Sigmoid colon (tissue), 7 donors: Measurements from ENCODE around the gene NME8. TPM values are rescaled to one million over a fixed set of nuclear protein-coding genes. Genes with fewer than 3 reads are reported as not detected.
A peak's percentile ranks its signal among the peaks of the same experiment; 100 is the strongest.

Experiments
- DNase-seq: peaks from one replicate; pipeline ENCODE4 v3.0.0-alpha.2; 2019
- H3K27ac ChIP-seq, 4 donors: fragments of 200-600 bp; sonication (generic); one replicate each; pipeline ENCODE4 v1.5.1; 2016 to 2019; ENCODE audit warnings: mild to moderate bottlenecking in 1 of 4
- H3K27me3 ChIP-seq, 3 donors: fragments of 200-600 bp; sonication (generic); one replicate each; pipeline ENCODE4 v1.5.1; 2019; ENCODE audit warnings: mild to moderate bottlenecking in 1 of 3
- H3K36me3 ChIP-seq, 4 donors: fragments of 200-600 bp; sonication (generic); one replicate each; pipeline ENCODE4 v1.5.1; 2016 to 2019
- H3K4me1 ChIP-seq, 4 donors: fragments of 200-600 bp; sonication (generic); one replicate each; pipeline ENCODE4 v1.5.1; 2017 to 2019
- H3K4me3 ChIP-seq, 4 donors: fragments of 200-600 bp; sonication (generic); one replicate each; pipeline ENCODE4 v1.5.1; 2017 to 2019; ENCODE audit warnings: mild to moderate bottlenecking in 2 of 4, moderate library complexity in 1 of 4
- H3K9me3 ChIP-seq, 4 donors: fragments of 200-600 bp in 3 of 4; sonication (generic) in 3 of 4; one replicate each; pipeline versions ENCODE4 v1.5.1 to v1.6.1; 2013 to 2019
- CTCF ChIP-seq, 4 experiments: fragments of 450-650 bp in 3 of 4; fragments of 200-600 bp in 1 of 4; IDR thresholded peaks; one replicate each; pipeline ENCODE4 v1.5.1; 2016 to 2019; ENCODE audit warnings: antibody characterized with exemption in 4 of 4, mild to moderate bottlenecking in 3 of 4, moderate library complexity in 2 of 4
- EP300 ChIP-seq, 4 donors: sonication (generic); formaldehyde crosslinking; IDR thresholded peaks; one replicate each; pipeline ENCODE4 v1.6.1; 2017; ENCODE audit warnings: antibody characterized with exemption in 4 of 4
- POLR2A ChIP-seq, 2 donors: fragments of 450-650 bp; IDR thresholded peaks; one replicate each; pipeline ENCODE4 v1.6.1; 2016; ENCODE audit warnings: antibody characterized with exemption in 2 of 2, mild to moderate bottlenecking in 2 of 2, moderate library complexity in 2 of 2
- POLR2AphosphoS5 ChIP-seq, 4 donors: sonication (generic); formaldehyde crosslinking; IDR thresholded peaks; one replicate each; pipeline ENCODE4 v1.6.1; 2017; ENCODE audit warnings: antibody characterized with exemption in 4 of 4
- WGBS, 2 donors: extraction: QIAGEN DNeasy Blood & Tissue Kit; methylation state at CpG; one replicate each; pipeline ENCODE4 v1.1.7; 2013; 5-methylcytosine and 5-hydroxymethylcytosine counted together
- intact Hi-C: fragments of 100-400 bp; cut with DNase I; formaldehyde crosslinking; loops from one replicate; pipeline ENCODE4 v1.15.1; 2023
- polyA plus RNA-seq, 3 donors: library from polyadenylated mRNA; stranded (reverse); fragments of 200-250 nt; gene quantifications; one replicate each; pipeline ENCODE4 v1.2.3, GENCODE V29; 2013
- total RNA-seq, 4 donors: library from RNA; depleted of rRNA; stranded (reverse); fragments of >200 nt; gene quantifications; one replicate each; pipeline ENCODE4 v1.1.0, GENCODE V29; 2016
- donor health status: healthy with polysubstance abuse.
- donor health status: Bipolar disorder and iron deficiency.
- donor health status: healthy.

The NME8 gene
- total and polyA plus RNA-seq, 7 donors = 0.36 TPM; not detected in 6

- Histone ChIP-seq H3K4me1 (peaks cover 0 to 37% (median 14%) of the 10 kb centered on the region in 4 donors), H3K27ac (peak within 1 kb of the TSS; percentile 58 to 73 (median 69)), H3K4me3 (peak within 1 kb of the TSS; percentile 28 to 57 (median 52)), H3K27me3 (peaks cover 0 to 33% (median 3%) of the 10 kb centered on the region in 3 donors), H3K36me3 (no peaks in the 10 kb centered on the region), H3K9me3 (no peaks in the 10 kb centered on the region)
- 1% methylated on average over 46 of the region's 46 CpGs for WGBS, 2 donors
- TF ChIP-seq EP300 (IDR thresholded peaks at IDR 0.05) (no peak), POLR2AphosphoS5 (IDR thresholded peaks at IDR 0.05) (peak in 1 of 4 donors; percentile 18), POLR2A (IDR thresholded peaks at IDR 0.05) (no peak), CTCF (IDR thresholded peaks at IDR 0.05) (peak; percentile 9 to 58 (median 34))
- DNase-seq = peak; percentile 82
- intact Hi-C loops = no loop called here
Observed at GRCh38 chr7:37916673-37917660, 68.6 kb downstream of the NME8 start, which contains the start of gene SFRP4. Gene SFRP4, minus strand, starts transcription at chr7:37916817. Its CDS starts 280 bp downstream, at chr7:37916537.

- Histone ChIP-seq H3K4me3 (no peak overlapping the region), H3K36me3 (no peaks in the 10 kb centered on the region), H3K27ac (no peak overlapping the region), H3K9me3 (no peaks in the 10 kb centered on the region), H3K4me1 (peaks cover 0 to 38% (median 14%) of the 10 kb centered on the region in 4 donors), H3K27me3 (peaks cover 0 to 33% (median 3%) of the 10 kb centered on the region in 3 donors)
- WGBS, 2 donors = 61 to 66% methylated on average over 4 of the region's 4 CpGs
- TF ChIP-seq POLR2A (IDR thresholded peaks at IDR 0.05) (no peak), CTCF (IDR thresholded peaks at IDR 0.05) (no peak), POLR2AphosphoS5 (IDR thresholded peaks at IDR 0.05) (no peak), EP300 (IDR thresholded peaks at IDR 0.05) (no peak)
- DNase-seq = no peak
- intact Hi-C loops = no loop called here
Observed at GRCh38 chr7:37918526-37918925, 70.1 kb downstream of the NME8 start.

GRCh38 chr7:37920305-37920848, 72.0 kb downstream of the NME8 start, which contains the start of gene EPDR1:
Gene EPDR1, plus strand, starts transcription at chr7:37920640. Its CDS starts 300 bp downstream, at chr7:37920940.
- peaks cover 0 to 33% (median 3%) of the 10 kb centered on the region in 3 donors for H3K27me3 ChIP-seq
- DNase-seq = peak; percentile 73
- WGBS, 2 donors = 7 to 12% methylated on average over 22 of the region's 22 CpGs
- peak within 1 kb of the TSS; percentile 71 to 78 (median 74) for H3K27ac ChIP-seq
- H3K36me3 ChIP-seq = no peaks in the 10 kb centered on the region
- intact Hi-C loops = no loop called here
- peak within 1 kb of the TSS; percentile 39 to 71 (median 62) for H3K4me3 ChIP-seq
- TF ChIP-seq POLR2AphosphoS5 (IDR thresholded peaks at IDR 0.05) (peak in 2 of 4 donors; percentile 42 to 44), POLR2A (IDR thresholded peaks at IDR 0.05) (no peak), EP300 (IDR thresholded peaks at IDR 0.05) (no peak), CTCF (IDR thresholded peaks at IDR 0.05) (peak in 1 of 4 experiments; percentile 15)
- no peaks in the 10 kb centered on the region for H3K9me3 ChIP-seq
- H3K4me1 ChIP-seq = peaks cover 0 to 38% (median 17%) of the 10 kb centered on the region in 4 donors

GRCh38 chr7:37920849-37921805, 72.7 kb downstream of the NME8 start:
- peak; percentile 69 for DNase-seq
- H3K4me3 ChIP-seq = peak overlapping the region; percentile 39 to 71 (median 62)
- WGBS, 2 donors = 1% methylated on average over 63 of the region's 63 CpGs

More at GRCh38 chr7:37920849-37921805, 72.7 kb downstream of the NME8 start:
- Histone ChIP-seq H3K4me1 (peaks cover 0 to 33% (median 14%) of the 10 kb centered on the region in 4 donors), H3K27ac (peak overlapping the region; percentile 71 to 78 (median 74)), H3K9me3 (no peaks in the 10 kb centered on the region), H3K27me3 (peaks cover 0 to 29% (median 3%) of the 10 kb centered on the region in 3 donors), H3K36me3 (no peaks in the 10 kb centered on the region)
- intact Hi-C loops = no loop called here
- TF ChIP-seq CTCF (IDR thresholded peaks at IDR 0.05) (no peak), POLR2A (IDR thresholded peaks at IDR 0.05) (no peak), POLR2AphosphoS5 (IDR thresholded peaks at IDR 0.05) (peak in 1 of 4 donors; percentile 24)
